AG10803 (cell line): Measurements from ENCODE around the gene SLC4A5.
"Not testable (repeated sequence)": the region's sequence is repeated elsewhere in the genome, so short reads cannot be mapped to it uniquely, and the experiment has no call there.

Source experiments
- DNase-seq: peaks from one replicate; pipeline ENCODE4 v3.0.0; 2010; ENCODE audit warnings: low read depth
- H3K4me3 ChIP-seq: 2 replicates; pipeline ENCODE4 v1.5.1; 2011; ENCODE audit warnings: mild to moderate bottlenecking, low read length, control low read depth
- CTCF ChIP-seq: conservative IDR thresholded peaks from 2 replicates; pipeline ENCODE4 v1.5.1; 2011; ENCODE audit warnings: mild to moderate bottlenecking, low read length, control low read depth, inconsistent platforms

Gene SLC4A5

GRCh38 chr2:74191596-74192380, 151.4 kb downstream of the SLC4A5 start:
- no peak for DNase-seq
- H3K4me3 ChIP-seq = no peak overlapping the region
- no peak for TF ChIP-seq CTCF

- TF ChIP-seq CTCF = no peak
- no peak overlapping the region for H3K4me3 ChIP-seq
- DNase-seq = no peak
These were observed 154.5 kb downstream of the SLC4A5 start for GRCh38 chr2:74188696-74189095.

- no peak for TF ChIP-seq CTCF
- DNase-seq = peak; percentile 91
- H3K4me3 ChIP-seq = no peak overlapping the region
These were observed 155.1 kb downstream of the SLC4A5 start for GRCh38 chr2:74188018-74188601.

GRCh38 chr2:74186706-74187105, 156.5 kb downstream of the SLC4A5 start:
- DNase-seq, H3K4me3 ChIP-seq: not testable (repeated sequence)

GRCh38 chr2:74186038-74186437, 157.2 kb downstream of the SLC4A5 start:
- DNase-seq = no peak
- TF ChIP-seq CTCF = no peak
- H3K4me3 ChIP-seq = no peak overlapping the region

- DNase-seq = no peak
- TF ChIP-seq CTCF = no peak
These were observed 159.3 kb downstream of the SLC4A5 start for GRCh38 chr2:74183878-74184277.

GRCh38 chr2:74181739-74182138, 161.5 kb downstream of the SLC4A5 start:
- no peak for TF ChIP-seq CTCF
- H3K4me3 ChIP-seq = no peak overlapping the region
- peak; percentile 40 for DNase-seq

More at GRCh38 chr2:74183878-74184277, 159.3 kb downstream of the SLC4A5 start:
- H3K4me3 ChIP-seq = no peak overlapping the region
